Activated CD4-positive, alpha-beta T cell treated with anti-CD3 and anti-CD28 coated beads, Interleukin-2, amount 10 ng/mL, durations not matched to agents 7 days and 5 days (primary cell): ENCODE measurements around the gene MUC12. TPM values are rescaled to one million over a fixed set of nuclear protein-coding genes. Genes with fewer than 3 reads are reported as not detected.
"Not testable (repeated sequence)": the region's sequence is repeated elsewhere in the genome, so short reads cannot be mapped to it uniquely, and the experiment has no call there.

Experiments
- CTCF ChIA-PET: fragments of 350-600 bp; sonication (Branson Sonifier 250); formaldehyde crosslinking; loops from one replicate; lab custom pipeline; 2021; ENCODE audit warnings: antibody characterized with exemption; lab: Charles Lee
- POLR2A ChIA-PET: fragments of 350-600 bp; sonication (Branson Sonifier 250); formaldehyde crosslinking; loops from one replicate; lab custom pipeline; 2021; ENCODE audit warnings: antibody characterized with exemption; lab: Charles Lee
- DNase-seq: peaks from one replicate; pipeline ENCODE4 v3.0.0-alpha.2; 2020
- H3K27ac Mint-ChIP-seq: one replicate; pipeline ENCODE4 v1.8.0; 2021; ENCODE audit warnings: mild to moderate bottlenecking, moderate library complexity, mixed read lengths
- H3K27me3 Mint-ChIP-seq: one replicate; pipeline ENCODE4 v1.8.0; 2021; ENCODE audit warnings: mixed read lengths
- H3K36me3 Mint-ChIP-seq: one replicate; pipeline ENCODE4 v1.8.0; 2021; ENCODE audit warnings: low read depth, mixed read lengths
- H3K4me1 Mint-ChIP-seq: one replicate; pipeline ENCODE4 v1.8.0; 2021; ENCODE audit warnings: mixed read lengths
- H3K4me3 Mint-ChIP-seq: one replicate; pipeline ENCODE4 v1.8.0; 2021; ENCODE audit warnings: mild to moderate bottlenecking, moderate library complexity, mixed read lengths
- H3K9me3 Mint-ChIP-seq: one replicate; pipeline ENCODE4 v1.8.0; 2021; ENCODE audit warnings: mixed read lengths
- total RNA-seq, 2 experiments: library from RNA; stranded (reverse); gene quantifications; one replicate each; pipeline ENCODE4 v1.2.3, GENCODE V29; 2021

The MUC12 gene
- total RNA-seq = not detected

GRCh38 chr7:100969066-100969615 lies at the start of gene MUC12:
TSS of gene MUC12 (plus strand) at chr7:100969565. CDS start at chr7:100969623, 58 bp downstream.
- CTCF ChIA-PET = interaction anchor here (1.3 kb wide), 1 partner anchor 9 kb away, joined by 3 read pairs; no protein-coding TSS in a partner anchor
- DNase-seq = no peak
- peaks cover 15% of the 10 kb centered on the region for H3K4me1 Mint-ChIP-seq

GRCh38 chr7:100919779-100920437 lies 49.5 kb upstream of the MUC12 start:
- H3K4me3 Mint-ChIP-seq, H3K36me3 Mint-ChIP-seq, H3K9me3 Mint-ChIP-seq, DNase-seq, POLR2A ChIA-PET, H3K4me1 Mint-ChIP-seq, H3K27me3 Mint-ChIP-seq, H3K27ac Mint-ChIP-seq: not testable (repeated sequence)
- CTCF ChIA-PET = interaction anchor here (0.7 kb wide), 1 partner anchor 12 kb away, joined by 7 read pairs; no protein-coding TSS in a partner anchor

More at GRCh38 chr7:100969066-100969615, at the start of gene MUC12:
- Mint-ChIP-seq H3K27ac (no peak within 1 kb of the TSS), H3K27me3 (peaks cover 31% of the 10 kb centered on the region), H3K4me3 (no peak within 1 kb of the TSS), H3K9me3 (no peaks in the 10 kb centered on the region), H3K36me3 (no peaks in the 10 kb centered on the region)
- POLR2A ChIA-PET = no interaction called here

- DNase-seq = no peak
- POLR2A ChIA-PET = no interaction called here
- Mint-ChIP-seq H3K27me3 (peaks cover 9% of the 10 kb centered on the region), H3K4me1 (no peaks in the 10 kb centered on the region), H3K36me3 (no peaks in the 10 kb centered on the region), H3K4me3 (no peak overlapping the region), H3K9me3 (no peaks in the 10 kb centered on the region), H3K27ac (no peak overlapping the region)
- CTCF ChIA-PET = no interaction called here
Measured at GRCh38 chr7:100921039-100921438, 48.3 kb upstream of the MUC12 start.

- CTCF ChIA-PET, H3K4me3 Mint-ChIP-seq, POLR2A ChIA-PET, H3K4me1 Mint-ChIP-seq, H3K9me3 Mint-ChIP-seq, H3K27me3 Mint-ChIP-seq, DNase-seq, H3K36me3 Mint-ChIP-seq, H3K27ac Mint-ChIP-seq: not testable (repeated sequence)
Measured at GRCh38 chr7:100923616-100924015, 45.7 kb upstream of the MUC12 start.

- CTCF ChIA-PET = interaction anchor here (0.6 kb wide), 1 partner anchor 297 kb away, joined by 4 read pairs; no protein-coding TSS in a partner anchor
- Mint-ChIP-seq H3K4me1 (no peaks in the 10 kb centered on the region), H3K4me3 (no peak overlapping the region), H3K9me3 (no peaks in the 10 kb centered on the region), H3K36me3 (no peaks in the 10 kb centered on the region), H3K27ac (no peak overlapping the region), H3K27me3 (peaks cover 3% of the 10 kb centered on the region)
- POLR2A ChIA-PET = no interaction called here
- DNase-seq = no peak
Measured at GRCh38 chr7:100929808-100930174, 39.6 kb upstream of the MUC12 start.

GRCh38 chr7:100933734-100934133 lies 35.6 kb upstream of the MUC12 start:
- Mint-ChIP-seq H3K27ac (no peak overlapping the region), H3K4me3 (no peak overlapping the region), H3K27me3 (peaks cover 7% of the 10 kb centered on the region), H3K4me1 (no peaks in the 10 kb centered on the region), H3K36me3 (no peaks in the 10 kb centered on the region), H3K9me3 (no peaks in the 10 kb centered on the region)
- DNase-seq = no peak
- ChIA-PET CTCF (interaction anchor here (1.0 kb wide), 1 partner anchor 25 kb away, joined by 3 read pairs; no protein-coding TSS in a partner anchor), POLR2A (no interaction called here)

GRCh38 chr7:100935381-100935780 lies 34.0 kb upstream of the MUC12 start:
- H3K4me1 Mint-ChIP-seq, H3K27ac Mint-ChIP-seq, H3K27me3 Mint-ChIP-seq, POLR2A ChIA-PET, H3K36me3 Mint-ChIP-seq, DNase-seq, H3K9me3 Mint-ChIP-seq, H3K4me3 Mint-ChIP-seq: not testable (repeated sequence)
- CTCF ChIA-PET = interaction anchor here (0.7 kb wide), 1 partner anchor 77 kb away, joined by 3 read pairs; no protein-coding TSS in a partner anchor

- DNase-seq, H3K9me3 Mint-ChIP-seq, POLR2A ChIA-PET, H3K4me1 Mint-ChIP-seq, H3K27me3 Mint-ChIP-seq, H3K36me3 Mint-ChIP-seq, H3K27ac Mint-ChIP-seq, CTCF ChIA-PET, H3K4me3 Mint-ChIP-seq: not testable (repeated sequence)
Measured at GRCh38 chr7:100936167-100936566, 33.2 kb upstream of the MUC12 start.

- Mint-ChIP-seq H3K27me3 (peaks cover 10% of the 10 kb centered on the region), H3K36me3 (no peaks in the 10 kb centered on the region), H3K27ac (no peak overlapping the region), H3K4me3 (no peak overlapping the region), H3K4me1 (no peaks in the 10 kb centered on the region), H3K9me3 (peaks cover 13% of the 10 kb centered on the region)
- CTCF ChIA-PET = no interaction called here
- DNase-seq = no peak
- POLR2A ChIA-PET = no interaction called here
Measured at GRCh38 chr7:100942045-100942774, 27.2 kb upstream of the MUC12 start.

GRCh38 chr7:100943693-100944092 lies 25.7 kb upstream of the MUC12 start:
- POLR2A ChIA-PET = no interaction called here
- no peak for DNase-seq
- Mint-ChIP-seq H3K4me3 (no peak overlapping the region), H3K9me3 (peaks cover 13% of the 10 kb centered on the region), H3K27me3 (peaks cover 10% of the 10 kb centered on the region), H3K27ac (no peak overlapping the region), H3K36me3 (no peaks in the 10 kb centered on the region), H3K4me1 (no peaks in the 10 kb centered on the region)
- CTCF ChIA-PET = interaction anchor here (0.7 to 1.1 kb wide), 2 partner anchors 22 to 28 kb away, joined by 3 to 4 read pairs; no protein-coding TSS in a partner anchor

GRCh38 chr7:100944138-100944537 lies 25.2 kb upstream of the MUC12 start:
- Mint-ChIP-seq H3K27me3 (peaks cover 12% of the 10 kb centered on the region), H3K27ac (no peak overlapping the region), H3K4me1 (no peaks in the 10 kb centered on the region), H3K36me3 (no peaks in the 10 kb centered on the region), H3K4me3 (no peak overlapping the region), H3K9me3 (peaks cover 11% of the 10 kb centered on the region)
- ChIA-PET CTCF (interaction anchor here (0.7 to 1.1 kb wide), 2 partner anchors 22 to 29 kb away, joined by 3 to 4 read pairs; no protein-coding TSS in a partner anchor), POLR2A (no interaction called here)
- DNase-seq = no peak

- Mint-ChIP-seq H3K4me1 (no peaks in the 10 kb centered on the region), H3K36me3 (no peaks in the 10 kb centered on the region), H3K27ac (no peak overlapping the region), H3K4me3 (no peak overlapping the region), H3K27me3 (peaks cover 19% of the 10 kb centered on the region), H3K9me3 (peaks cover 3% of the 10 kb centered on the region)
- no peak for DNase-seq
- POLR2A ChIA-PET = no interaction called here
- CTCF ChIA-PET = no interaction called here
Measured at GRCh38 chr7:100946111-100946510, 23.3 kb upstream of the MUC12 start.
